ENCODE results near the gene IER2.
A peak's percentile ranks its signal among the peaks of the same experiment; 100 is the strongest.
"Not testable (repeated sequence)": the region's sequence is repeated elsewhere in the genome, so short reads cannot be mapped to it uniquely, and the experiment has no call there.

Gene IER2

DNA sequence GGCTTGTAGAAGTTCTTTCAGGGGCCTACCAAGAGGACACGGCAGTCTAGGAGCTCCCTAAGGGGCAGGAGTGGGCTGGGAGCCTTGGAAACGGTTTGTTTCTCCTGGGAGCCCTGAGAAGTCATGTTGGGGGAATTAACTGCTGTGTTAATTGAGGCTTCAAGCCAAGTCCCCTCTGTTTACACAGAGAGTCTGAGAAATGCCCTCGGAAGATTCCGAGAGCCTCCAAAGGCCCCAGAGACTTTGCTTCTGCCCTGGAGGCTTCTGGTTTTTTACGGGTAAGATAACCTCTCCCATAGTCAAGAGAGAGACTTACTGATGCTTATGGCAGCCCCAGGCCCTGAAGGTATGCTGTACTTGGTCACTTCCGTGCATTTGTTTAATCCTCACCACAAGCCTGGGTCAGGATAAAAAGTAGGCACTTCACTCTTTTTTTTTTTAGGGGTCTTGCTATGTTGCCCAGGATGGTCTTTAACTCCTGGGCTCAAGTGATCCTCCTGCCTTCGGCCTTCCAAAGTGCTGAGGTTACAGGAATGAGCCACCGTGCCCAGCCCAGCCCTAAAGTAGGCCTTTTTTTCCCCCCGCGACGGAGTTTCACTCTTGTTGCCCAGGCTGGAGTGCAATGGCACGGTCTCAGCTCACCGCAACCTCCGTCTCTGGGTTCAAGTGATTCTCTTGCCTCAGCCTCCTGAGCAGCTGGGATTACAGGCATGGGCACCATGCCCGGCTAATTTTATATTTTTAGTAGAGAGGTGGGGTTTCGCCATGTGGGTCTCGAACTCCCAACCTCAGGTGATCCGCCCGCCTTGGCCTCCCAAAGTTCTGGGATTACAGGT lies 15.2 kb downstream of the IER2 start:
- no peak for DNase-seq

DNA sequence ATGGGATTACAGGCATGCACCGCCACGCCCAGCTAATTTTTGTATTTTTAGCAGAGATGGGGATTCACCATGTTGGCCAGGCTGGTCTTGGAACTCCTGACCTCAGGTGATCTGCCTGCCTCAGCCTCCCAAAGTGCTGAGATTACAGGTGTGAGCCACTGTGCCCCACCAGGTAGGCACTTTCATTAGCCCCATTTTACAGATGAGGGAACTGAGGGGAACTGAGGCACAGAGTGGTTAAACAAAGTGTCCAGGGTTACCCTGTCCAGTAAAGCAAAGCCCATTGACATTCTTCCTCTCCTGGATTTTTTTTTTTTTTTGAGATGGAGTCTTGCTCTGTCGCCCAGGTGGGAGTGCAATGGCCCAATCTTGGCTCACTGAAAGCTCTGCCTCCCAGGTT lies 15.9 kb downstream of the IER2 start:
- not testable (repeated sequence) for DNase-seq

DNA sequence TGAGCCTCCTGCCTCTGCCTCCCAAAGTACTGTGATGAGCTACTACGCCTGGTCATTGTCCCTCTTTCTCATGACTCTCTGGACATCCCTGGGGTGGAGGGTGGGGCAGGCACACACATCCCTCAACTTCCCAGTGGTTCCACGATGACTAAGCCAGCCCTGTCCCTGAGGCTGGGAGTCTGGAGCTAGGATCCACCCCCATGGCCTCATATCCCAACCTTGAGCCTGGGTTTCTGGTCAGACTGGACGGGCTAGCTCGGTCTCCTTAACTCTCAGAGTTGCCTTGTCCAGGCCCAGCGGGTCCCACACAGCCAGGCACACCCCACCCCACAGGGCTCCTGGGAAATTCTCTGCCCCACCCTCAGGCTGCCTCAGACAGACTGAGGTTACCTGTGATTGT lies 19.6 kb downstream of the IER2 start:
- no peak for DNase-seq

DNA sequence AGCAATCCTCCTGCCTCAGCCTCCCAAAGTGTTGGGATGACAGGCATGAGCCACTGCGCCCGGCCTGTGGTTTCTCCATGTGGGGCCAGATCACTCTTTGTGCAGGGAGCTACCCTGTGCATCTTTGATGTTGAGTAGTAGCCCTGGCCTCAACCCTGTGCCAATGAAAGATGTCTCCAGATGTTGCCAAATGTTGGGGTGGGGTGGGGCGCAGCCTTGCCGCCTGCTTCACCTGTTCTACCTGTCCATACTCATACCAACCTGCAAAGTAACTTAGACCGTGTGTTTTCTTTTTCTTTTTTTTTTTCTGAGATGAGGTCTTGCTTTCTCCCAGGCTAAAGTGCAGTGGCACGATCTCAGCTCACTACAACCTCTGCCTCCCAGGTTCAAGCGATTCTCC lies 20.9 kb downstream of the IER2 start:
- DNase-seq = no peak

DNA sequence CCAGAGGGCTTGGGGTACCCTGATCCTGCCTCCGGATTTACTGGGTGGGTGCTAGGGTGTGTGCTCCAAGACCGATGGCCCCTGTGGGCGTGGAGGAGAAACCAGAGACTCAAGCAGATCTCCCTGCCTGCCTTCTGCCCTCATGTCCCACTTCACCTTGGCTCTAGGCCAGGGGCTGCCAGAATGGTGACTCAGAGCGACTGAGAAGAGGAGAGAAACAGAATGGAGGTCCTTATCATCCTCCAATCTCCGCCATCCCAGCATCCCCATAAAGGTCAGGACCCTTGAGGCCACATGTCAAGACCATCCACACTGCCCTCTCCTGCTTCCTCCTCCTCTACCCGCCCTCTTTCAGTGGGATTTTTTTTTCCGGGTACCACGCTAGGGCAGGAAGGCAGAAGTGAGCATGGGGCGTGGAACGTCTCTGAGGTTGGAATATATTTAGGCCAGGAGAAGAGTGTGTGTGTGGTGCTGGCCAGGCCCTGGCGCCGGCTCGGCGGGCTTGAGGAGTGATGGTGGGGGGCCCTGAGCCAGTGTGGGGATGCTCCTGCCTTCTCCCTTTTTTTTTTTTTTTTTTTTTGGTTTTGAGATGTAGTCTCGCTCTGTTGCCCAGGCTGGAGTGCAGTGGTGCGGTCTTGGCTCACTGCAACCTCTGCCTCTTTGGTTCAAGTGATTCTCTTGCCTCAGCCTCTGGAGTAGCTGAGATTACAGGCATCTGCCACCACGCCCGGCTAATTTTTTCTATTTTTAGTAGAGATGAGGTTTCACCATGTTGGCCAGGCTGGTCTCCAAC lies 22.3 kb downstream of the IER2 start:
- peak; percentile 22 to 33 for DNase-seq

DNA sequence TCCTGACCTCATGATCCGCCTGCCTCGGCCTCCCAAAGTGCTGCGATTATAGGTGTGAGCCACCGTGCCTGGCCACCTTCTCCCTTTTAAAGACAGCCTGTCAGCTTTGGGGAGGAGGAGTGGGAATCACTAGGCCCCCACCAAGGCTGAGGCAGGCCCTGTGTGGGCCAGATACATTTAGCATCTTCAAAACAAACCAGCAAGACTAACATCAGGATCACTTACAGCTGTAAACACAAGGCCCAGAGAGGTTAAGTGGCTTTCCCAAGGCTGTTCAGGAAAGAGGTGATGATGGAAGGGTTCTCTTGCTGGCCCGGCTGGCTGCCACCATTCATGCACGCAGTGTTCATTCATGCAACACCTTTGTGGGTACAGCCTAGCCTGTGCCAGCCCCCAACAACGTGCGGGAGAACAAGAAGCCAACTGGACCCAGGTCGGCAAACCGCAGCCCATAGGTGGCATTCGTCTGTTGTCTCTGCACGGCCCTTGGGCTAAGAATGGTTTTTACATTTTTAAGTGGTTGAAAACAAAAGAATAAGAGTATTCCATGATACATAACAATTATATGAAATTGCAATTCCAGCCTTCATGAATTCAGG lies 23.0 kb downstream of the IER2 start:
- DNase-seq = no peak

DNA sequence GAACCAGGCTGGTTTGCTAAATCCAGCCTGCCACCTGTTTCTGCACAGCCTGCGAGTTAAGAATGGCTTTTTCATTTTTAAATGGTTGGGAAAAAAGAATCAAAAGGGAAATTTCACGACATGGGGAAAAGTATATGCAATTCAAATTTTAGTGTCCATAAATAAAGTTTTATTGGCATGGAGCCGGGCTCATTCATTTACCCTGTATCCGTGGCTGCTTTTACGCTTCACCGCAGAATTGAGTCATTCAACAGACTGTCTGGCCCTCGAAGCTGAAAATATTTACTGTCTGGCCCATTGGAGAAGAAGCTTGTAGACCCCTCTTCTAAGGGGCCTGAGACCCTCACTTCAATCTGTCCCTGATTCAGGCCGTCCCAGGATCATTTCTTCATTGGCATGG lies 26.1 kb downstream of the IER2 start:
- DNase-seq = no peak

DNA sequence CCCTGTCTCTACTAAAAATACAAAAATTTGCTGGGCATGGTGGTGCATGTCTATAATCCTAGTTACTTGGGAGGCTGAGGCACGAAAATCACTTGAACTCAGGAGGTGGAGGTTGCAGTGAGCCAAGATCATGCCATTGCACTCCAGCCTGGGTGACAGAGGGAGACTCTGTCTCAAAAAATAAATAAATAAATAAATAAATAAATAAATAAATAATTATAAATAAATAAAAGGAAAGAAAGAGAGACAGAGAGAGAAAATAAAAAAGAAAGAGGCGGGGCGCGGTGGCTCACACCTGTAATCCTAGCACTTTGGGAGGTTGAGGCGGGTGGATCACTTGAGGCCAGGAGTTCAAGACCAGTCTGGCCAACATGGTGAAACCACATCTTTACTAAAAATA lies 27.4 kb downstream of the IER2 start:
- DNase-seq = not testable (repeated sequence)

DNA sequence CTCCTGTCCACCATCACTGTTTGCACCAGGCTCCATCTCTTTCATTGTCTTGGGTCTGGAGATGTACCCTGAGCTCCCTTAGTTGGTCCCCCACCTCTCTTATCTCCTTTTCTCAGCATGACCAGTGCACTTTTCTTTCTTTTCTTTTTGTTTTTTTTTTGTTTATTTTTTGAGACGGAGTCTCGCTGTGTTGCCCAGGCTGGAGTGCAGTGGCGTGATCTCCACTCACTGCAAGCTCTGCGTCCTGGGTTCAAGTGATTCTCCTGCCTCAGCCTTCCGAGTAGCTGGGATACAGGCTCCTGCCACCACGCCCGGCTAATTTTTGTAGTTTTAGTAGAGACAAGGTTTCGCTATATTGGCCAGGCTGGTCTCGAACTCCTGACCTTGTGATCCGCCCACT lies 28.1 kb downstream of the IER2 start:
- DNase-seq = not testable (repeated sequence)

DNA sequence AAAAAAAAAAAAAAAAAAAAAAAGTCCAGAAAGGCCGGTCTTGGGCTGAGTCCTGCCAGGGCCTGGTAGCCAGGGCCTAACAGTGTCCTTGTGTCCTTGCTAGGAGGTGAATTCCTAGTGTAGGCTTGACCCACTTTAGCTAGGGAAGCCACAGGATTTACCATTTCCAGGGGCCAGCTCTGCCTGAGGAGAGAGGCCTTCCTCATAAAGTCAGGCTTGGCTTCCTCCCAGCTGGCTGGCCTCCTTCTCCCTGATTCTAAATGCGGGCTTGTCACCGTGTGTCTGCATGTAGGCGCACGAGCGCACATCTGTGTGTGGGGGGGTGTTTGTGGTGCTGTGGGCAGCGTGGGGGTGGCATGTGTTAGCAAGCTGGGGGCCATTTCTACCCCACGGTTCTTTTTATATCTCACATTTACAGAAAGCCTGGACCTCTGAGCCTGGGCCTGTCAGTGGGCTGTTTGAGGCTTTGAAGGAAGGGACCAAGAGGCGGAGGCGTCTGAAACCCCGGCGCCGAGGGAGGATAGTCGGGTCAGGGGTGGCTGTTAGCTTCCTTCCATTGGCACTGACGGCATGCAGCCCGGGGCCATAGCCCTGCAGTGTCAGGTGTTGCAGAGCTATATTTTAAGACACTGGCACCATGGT lies 31.7 kb downstream of the IER2 start:
- DNase-seq = peak; percentile 58 to 69

DNA sequence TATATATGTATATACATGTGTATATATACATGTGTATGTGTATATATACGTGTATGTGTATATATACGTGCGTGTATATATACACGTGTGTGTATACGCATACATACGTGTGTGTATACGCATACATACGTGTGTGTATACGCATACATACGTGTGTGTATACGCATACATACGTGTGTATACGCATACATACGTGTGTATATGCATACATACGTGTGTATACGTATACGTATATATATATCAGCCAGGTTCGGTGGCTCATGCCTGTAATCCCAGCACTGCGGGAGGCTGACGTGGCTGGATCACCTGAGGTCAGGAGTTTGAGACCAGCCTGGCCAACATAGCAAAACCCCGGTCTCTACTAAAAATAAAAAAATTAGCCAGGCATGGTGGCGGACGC lies 34.7 kb downstream of the IER2 start:
- not testable (repeated sequence) for DNase-seq

DNA sequence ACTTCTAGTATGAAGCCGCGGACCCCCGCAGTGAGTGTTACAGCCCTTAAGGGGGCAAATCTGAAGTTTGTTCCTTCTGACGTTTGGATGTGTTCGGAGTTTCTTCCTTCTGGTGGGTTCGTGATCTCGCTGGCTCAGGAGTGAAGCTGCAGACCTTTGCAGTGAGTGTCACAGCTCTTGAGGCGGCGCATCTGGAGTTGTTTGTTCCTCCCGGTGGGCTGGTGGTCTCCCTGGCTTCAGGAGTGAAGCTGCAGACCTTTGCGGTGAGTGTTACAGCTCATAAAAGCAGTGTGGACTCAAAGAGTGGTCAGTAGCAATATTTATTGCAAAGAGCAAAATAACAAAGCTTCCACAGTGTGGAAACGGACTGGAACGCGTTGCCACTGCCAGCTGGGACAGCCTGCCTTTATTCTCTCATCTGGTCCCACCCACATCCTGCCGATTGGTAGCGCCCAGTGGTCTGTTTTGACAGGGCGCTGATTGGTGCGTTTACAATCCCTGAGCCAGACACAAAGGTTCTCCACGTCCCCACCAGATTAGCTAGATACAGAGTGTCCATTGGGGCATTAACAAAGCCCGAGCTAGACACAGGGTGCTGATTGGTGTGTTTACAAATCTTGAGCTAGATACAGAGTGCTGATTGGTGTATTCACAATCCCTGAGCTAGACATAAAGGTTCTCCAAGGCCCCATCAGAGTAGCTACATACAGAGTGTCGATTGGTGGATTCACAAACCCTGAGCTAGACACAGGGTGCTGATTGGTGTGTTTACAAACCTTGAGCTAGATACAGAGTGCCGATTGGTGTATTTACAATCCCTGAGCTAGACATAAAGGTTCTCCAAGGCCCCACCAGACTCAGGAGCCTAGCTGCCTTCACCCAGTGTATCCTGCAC lies 35.8 kb downstream of the IER2 start:
- DNase-seq = not testable (repeated sequence)

DNA sequence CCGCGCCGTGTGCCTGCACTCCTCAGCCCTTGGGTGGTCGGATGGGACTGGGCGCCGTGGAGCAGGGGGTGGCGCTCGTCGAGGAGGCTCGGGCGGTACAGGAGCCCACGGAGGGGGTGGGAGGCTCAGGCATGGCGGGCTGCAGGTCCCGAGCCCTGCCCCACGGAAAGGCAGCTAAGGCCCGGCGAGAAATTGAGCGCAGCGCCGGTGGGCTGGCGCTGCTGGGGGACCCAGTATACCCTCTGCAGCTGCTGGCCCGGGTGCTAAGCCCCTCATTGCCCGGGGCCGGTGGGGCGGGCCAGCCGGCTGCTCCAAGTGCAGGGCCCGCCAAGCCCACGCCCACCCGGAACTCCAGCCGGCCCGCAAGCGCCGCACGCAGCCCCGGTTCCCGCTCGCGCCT lies 36.5 kb downstream of the IER2 start:
- not testable (repeated sequence) for DNase-seq

DNA sequence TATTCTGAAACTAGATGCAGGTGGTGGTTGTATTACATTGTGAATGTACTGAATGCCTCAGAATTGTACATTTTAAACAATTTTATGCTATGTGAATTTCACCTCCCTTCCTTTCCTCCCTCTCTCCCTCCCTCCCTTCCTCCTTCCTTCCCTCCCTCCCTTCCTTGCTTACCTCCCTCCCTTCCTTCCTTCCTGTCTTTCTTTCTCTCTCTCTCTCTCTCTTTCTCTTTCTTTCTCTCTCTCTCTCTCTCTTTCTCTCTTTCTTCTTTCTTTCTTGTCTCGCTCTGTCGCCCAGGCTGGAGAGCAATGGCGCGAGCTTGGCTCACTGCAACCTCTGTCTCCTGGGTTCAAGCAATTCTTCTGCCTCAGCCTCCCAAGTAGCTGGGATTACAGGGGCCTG lies 37.2 kb downstream of the IER2 start:
- no peak for DNase-seq

DNA sequence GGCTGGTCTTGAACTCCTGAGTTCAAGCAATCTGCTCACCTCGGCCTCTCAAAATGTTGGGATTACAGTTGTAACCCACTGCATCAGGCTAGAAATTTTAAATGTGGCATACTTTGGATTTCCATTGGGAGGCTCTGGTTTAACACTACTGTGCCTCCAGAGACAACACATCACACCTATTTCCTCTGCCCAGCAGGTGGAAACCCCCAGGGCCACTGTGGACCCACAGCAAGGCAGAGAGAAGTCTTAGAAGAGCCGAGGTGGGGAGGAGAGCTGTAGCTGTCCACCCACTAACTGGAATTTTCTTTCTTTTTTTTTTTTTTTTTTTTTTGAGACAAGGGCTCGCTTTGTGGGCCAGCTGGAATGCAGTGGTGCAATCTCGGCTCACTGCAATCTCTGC lies 39.4 kb downstream of the IER2 start:
- no peak for DNase-seq

DNA sequence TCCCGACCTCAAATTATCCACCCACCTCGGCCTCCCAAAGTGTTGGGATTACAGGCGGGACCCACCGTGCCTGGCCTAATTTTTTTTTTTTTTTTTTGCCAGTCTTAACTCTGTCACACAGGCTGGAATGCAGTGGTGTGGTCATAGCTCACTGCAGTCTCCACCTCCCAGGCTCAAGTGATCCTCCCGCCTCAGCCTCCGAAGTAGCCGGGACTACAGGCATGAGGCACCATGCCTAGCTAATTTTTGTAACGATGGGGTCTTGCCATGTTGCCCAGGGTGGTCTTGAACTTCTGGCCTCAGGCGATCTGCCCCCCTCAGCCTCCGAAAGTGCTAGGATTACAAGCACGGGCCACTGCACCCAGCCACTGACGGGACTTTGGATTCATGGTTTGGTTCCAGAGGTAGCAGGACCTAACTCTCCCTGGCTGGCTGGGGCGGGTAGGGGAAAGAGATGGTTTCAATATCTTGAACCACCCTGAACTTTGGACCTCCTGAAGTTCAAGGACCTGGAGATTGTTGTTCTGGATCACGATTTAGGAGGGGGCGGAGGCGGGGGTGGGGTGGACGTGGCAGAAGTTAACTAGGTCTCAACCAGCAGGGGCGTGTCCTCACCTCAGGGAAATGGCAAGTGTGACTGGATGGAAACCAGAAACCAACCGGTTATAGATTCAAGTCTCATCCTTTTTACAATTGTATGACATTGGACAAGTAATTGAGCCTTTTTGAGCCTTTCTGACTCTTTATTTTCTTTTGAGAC lies 40.8 kb downstream of the IER2 start:
- DNase-seq = no peak

DNA sequence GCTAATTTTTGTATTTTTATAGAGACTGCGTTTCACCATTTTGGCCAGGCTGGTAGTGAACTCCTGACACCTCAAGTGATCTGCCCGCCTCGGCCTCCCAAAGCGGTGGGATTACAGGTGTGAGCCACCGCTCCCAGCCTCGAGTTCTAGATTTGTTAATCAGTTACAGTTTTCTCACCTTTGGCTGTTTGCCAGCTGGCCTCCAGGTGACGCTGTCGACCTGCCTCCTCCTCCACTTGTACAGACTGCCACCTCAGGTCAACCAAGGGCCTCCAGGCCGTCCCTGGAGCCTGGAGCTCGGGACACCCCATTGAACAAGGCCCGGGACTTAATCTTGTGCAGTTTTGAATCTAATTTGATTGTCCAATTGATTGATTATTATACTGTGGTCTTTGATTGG lies 45.5 kb downstream of the IER2 start:
- DNase-seq = no peak

DNA sequence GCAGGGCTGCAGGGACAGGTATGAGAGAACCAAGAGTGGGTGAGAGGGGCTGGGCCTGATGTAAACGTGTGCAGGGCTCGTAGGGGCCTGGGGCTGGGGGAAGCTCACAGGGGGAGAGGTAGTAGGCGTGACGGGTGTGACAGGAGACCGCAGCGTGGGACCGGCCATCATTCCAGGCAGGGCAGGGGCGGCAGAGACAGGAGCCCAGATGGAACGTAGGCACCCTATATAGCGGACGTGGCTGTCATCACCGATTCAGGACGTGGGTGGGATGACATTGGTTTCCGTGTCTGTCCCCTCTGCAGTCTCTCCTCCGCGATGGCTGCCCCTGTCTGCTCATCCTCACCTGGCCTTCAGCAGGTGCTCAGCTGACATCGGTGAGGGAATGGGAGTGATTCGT lies 48.4 kb downstream of the IER2 start:
- no peak for DNase-seq

DNA sequence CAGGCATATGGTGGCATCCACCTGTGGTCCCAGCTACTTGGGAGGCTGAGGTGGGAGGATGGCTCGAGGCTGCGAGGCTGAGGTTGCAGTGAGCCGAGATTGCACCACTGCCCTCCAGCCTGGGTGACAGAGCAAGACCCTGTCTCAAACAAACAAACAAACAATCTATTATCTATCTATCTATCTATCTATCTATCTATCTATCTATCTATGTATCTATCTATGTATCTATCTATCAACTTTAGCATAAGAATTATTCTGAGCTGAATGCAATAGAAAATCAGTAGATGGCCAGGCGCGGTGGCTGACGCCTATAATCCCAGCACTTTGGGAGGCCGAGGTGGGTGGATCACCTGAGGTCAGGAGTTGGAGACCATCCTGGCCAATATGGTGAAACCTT lies 51.9 kb downstream of the IER2 start:
- DNase-seq = not testable (repeated sequence)

All from Kasumi-1 (cell line).